HS-27A (cell line): Measurements from ENCODE around the gene ANKRD13B.

Experiments used
- DNase-seq: peaks from one replicate; pipeline ENCODE4 v3.0.0-alpha.2; 2012; ENCODE audit warnings: low read depth, missing footprints

The ANKRD13B gene

DNA sequence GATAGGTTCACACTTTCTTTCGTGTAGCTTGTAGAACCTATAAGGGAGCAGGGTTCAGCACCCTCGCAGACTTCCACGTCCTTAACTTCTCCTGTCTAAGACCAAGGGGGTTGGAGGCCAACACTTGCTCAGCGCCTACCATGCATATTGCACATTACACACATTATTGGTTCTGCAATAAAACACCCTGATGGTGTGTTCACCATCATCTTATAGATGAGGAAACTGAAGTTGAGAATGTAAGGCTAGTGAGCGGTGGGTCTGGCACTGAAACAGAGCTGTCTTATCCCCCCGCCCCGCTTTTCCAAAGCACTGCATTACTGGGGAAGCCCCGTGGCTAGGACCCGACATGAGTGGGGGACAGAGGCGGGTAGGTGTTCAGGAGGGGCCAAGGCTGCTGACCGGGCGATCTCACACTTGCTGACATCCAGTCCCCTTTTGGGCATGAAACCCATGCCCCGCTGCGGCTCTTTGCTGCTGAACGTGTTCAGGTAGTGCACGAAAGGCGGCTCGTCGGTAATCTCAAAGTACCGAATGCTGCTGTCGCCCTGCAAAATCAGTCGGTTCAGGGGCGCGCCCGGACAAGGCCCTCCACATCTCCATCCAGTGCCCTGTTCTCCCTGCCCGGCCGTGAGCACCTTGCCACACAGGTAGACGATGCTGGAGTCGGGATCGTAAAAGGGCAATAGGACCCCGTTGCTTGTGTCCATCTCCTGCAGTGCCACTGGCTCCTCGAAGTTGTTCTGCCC, 23.5 kb downstream of the ANKRD13B start:
- no peak for DNase-seq

- no peak for DNase-seq
These were observed 24.2 kb downstream of the ANKRD13B start for GRCh38 chr17:29617125-29617480.

GRCh38 chr17:29617481-29618271, 24.7 kb downstream of the ANKRD13B start:
- no peak for DNase-seq

DNA sequence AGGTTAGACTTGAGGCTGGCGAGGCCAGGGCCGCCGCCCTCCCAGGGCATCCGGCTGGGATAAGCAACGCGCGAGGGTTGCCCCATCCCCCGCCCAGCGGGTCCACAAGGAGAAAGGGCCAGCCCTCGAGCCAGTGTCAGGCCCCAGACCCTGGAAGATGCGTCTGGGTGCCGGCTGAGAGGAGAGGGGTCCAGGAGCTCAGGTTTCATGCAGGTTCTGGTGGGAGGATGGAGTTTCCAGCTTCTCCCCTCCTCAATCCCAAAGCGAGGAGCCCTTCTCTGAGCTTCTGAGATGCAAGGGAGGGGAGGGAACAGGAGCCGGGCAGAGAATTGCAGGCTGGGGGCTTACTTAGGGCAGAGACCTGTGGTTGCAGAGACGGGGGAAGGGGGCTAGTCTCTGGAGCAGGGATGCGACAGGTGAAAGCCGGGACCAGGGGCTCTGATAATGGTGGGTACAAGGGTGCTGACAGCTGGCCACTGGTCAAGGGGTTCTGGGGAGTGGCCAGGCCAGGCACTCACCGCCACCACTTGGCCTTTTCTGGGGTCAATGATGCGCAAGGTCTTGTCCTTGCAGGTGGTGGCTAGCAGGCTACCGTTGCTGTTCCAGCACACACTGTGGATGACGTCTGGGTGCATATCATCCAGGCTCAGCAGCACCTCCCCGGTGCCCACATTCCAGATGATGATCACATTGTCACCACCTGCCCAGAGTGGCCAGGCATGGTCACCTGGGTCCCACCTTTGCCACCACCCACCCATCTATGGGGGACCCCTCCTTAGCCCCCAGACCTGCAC, 25.5 kb downstream of the ANKRD13B start:
- no peak for DNase-seq

DNA sequence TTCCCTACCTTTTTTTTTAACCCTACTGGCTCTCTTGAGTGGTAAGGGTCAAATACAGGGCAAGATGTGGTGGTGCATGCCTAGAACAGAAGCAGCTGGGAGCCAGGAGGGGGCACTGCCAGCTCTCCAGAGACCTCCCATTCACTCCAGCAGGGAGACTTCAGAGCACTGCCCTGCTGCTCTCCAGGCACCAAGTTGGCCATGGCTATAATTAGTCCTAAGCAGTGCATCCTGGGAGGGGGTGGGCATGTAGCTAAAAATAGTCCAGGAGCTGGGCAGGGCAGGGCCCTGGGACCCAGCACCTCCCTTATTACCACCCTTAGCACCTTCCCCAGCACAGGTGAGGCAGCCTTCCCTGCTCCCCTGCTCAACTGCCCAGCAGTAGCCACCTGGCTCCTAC, 26.3 kb downstream of the ANKRD13B start:
- DNase-seq = no peak

- DNase-seq = no peak
These were observed 27.3 kb downstream of the ANKRD13B start for GRCh38 chr17:29620271-29620670.

DNA sequence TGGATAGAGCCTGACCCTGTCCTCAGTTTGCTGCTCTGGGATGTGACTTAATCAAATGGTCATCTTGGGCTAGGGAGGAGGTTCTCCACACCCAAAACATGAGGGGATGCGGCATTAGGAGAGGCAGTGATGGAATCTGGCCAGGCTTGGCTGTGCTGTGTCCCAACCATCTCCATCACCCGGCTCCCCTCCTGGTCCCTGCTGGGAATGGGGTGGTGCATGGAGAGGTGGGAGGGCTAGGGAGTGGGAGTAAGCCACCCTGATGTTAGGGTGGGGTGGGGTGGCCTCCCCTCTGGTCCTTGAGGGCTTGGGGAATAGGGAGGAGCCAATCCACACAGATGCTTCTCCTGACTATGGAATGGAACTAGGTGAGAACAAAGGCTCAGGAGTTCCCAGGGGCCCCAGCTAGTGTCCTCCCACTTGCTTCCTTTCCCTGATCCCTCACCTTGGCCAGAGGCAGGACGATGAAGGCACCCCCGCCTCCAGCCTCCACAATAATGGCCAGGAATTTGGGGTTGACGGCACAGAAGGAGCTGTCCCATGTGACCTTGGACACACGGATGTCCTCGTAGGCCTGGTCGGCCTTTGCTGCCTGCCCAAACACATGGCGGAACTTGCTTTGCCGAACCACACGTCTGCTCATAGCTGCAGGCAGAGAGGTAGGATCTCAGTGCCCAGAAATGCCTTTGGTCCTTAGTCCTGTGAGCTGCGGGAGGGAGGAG, 28.0 kb downstream of the ANKRD13B start:
- DNase-seq = no peak

DNA sequence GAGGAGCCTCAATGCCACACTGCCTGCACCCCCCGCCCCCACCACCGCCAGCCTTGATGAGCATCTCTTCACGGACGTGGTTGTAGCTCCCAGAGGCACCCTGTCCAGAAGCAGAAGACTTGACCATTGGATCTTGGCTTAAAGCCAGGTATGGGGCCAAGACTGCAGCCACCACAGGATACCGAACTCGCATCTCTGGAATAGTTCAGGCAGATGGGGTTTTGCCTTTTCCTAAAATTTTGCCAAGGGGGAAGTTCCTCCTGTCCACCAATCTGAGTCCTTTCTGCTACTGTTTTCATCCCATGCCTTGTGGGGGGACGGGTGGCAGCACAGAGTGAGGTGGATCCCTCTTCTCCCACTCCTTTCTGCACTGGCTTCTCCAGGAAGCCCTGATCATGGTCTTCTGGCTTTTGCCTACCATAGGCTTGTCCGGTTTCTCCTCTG, 28.8 kb downstream of the ANKRD13B start:
- DNase-seq = no peak

- no peak for DNase-seq
These were observed 29.7 kb downstream of the ANKRD13B start, which contains the start of gene CORO6 for GRCh38 chr17:29622337-29623282. Gene CORO6, minus strand, starts transcription at chr17:29622912. Its CDS starts 1,491 bp downstream, at chr17:29621421.

DNA sequence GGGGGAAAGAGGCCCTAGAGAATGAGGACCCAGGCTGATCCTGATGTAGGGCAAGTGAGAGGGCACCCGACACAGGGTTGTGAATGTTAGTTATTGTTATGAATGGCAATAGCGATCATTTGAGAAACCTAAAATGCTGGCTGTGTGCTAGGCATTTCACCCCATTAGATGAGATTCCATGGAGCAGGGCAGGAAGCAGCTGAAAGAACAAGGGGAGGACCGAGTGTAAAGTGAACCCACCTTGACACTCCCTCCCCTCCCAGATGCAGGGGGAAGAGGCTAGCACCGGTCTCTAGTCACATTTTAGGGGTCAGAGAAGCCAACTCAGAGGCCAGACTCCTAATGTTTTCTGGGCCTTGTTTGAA, 30.3 kb downstream of the ANKRD13B start:
- DNase-seq = no peak

GRCh38 chr17:29624586-29624985, 31.7 kb downstream of the ANKRD13B start:
- no peak for DNase-seq

DNA sequence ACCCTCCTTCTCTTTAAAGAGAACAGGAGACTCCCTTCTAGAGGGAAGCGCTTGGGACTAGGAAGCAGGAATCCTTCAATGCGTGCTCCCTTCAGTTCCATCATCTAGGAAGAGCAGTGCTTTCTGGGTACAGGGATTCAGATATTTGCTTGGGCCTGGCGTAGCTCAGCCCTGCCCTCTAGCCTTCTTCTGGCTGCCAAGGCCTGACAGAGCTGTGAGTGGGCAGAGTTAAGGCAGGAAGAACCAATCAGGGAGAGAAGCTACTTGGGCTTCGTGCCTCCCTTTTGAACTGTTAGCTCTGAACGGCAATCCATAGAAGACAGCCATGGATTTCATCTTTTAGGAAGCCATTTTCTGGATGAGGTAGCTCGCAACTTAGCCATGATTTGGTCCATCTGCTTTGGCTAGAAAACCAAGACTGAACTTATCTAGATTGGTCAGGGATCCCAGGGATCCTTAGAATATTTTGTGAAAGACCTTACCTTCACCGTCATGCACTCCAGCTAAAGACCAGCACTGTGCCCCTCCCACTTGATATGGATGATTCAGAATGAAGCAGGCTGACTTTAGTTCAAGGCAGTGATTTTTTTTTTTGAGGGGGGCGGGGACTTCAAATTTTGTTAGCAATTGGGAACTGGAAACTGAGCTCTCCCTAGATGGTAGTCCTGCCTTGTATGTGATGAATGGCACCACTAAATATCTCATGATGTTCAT, 32.3 kb downstream of the ANKRD13B start:
- DNase-seq = no peak

GRCh38 chr17:29627951-29628350, 35.0 kb downstream of the ANKRD13B start:
- no peak for DNase-seq

DNA sequence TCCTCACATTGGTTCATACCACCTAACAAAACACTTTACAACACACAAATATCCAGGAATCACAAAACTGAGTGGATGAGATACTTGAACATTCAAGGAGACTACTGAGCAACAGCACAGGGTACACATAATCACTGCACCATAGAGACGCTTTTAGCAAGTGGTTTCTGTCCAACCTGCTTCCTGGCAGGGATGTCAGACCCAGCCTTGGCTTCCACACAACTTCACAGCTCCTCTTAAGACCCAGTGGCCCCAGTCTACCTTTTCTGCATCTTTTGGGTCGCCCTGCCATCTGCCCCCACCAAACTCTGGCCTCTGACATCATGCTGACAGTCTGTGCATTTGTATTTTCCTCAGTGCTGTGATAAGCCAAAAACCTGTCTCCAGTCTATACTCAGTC, 35.7 kb downstream of the ANKRD13B start:
- no peak for DNase-seq

DNA sequence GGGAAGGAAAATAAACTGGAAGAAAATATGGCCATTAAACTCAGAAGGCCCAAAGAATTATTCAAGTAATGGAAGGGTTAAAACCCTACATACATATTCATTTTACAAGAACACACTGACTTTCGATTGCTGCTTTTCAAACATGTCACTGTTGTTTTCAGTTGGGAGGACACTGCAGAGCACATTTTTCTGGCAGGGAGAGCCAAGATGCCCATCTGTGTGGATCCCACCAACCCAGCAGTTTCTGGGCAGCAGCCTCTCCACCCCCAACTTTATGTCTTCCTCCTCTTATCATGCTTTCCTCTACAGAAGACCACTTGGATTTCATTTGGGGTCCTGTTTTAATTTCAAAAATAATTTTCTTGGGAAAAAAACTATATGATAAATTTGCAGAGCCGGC, 36.9 kb downstream of the ANKRD13B start:
- no peak for DNase-seq

- DNase-seq = no peak
These were observed 37.8 kb downstream of the ANKRD13B start for GRCh38 chr17:29630630-29631193.

DNA sequence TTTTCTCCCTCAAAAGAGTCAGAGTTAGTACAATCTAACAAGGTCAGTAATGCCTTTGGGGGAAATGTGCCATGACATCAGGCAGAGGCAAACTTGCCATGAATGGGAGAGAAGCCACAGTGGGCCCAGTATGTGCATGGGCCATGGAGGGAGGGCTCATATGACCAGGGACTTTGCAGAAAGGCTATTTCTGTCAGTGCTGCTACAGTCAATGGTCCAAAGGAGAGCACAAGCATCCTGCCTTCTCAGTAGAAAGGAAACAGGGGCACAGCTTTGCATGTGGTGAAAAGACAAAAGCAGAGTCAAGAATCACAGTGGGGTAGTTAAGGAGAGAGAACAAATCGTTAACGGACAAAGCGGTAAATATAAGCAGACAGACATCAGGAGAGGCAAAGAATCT, 41.0 kb downstream of the ANKRD13B start:
- no peak for DNase-seq

GRCh38 chr17:29640413-29640812, 47.5 kb downstream of the ANKRD13B start:
- no peak for DNase-seq

DNA sequence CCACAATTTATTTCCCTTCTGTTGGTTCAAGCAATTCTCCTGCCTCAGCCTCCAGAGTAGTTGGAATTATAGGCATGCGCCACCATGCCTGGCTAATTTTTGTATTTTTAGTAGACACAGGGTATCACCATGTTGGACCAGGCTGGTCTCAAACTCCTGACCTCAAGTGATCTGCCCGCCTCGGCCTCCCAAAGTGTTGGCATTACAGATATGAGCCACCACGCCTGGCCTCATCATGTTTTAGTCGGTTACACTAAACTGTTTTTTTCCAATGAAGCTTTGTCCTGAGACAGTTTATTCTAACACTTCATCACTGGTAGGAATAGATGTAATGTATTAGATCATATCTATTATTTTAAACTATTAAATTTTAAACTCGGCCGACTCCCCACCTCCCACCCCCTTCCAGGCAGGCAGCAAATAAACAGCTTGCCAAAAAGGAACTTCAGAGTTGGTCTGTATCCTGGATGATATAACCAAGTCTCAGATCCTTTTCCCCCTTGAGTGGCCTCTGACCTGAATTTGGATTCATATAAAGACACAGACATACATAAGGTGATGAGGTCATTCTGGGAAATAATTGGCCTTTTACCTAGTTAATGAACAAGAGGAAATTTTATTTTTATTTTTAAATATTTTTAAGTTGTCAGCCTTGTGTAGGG, 48.2 kb downstream of the ANKRD13B start:
- no peak for DNase-seq
